ENCODE measurements around the gene ZAR1.

The ZAR1 gene

DNA sequence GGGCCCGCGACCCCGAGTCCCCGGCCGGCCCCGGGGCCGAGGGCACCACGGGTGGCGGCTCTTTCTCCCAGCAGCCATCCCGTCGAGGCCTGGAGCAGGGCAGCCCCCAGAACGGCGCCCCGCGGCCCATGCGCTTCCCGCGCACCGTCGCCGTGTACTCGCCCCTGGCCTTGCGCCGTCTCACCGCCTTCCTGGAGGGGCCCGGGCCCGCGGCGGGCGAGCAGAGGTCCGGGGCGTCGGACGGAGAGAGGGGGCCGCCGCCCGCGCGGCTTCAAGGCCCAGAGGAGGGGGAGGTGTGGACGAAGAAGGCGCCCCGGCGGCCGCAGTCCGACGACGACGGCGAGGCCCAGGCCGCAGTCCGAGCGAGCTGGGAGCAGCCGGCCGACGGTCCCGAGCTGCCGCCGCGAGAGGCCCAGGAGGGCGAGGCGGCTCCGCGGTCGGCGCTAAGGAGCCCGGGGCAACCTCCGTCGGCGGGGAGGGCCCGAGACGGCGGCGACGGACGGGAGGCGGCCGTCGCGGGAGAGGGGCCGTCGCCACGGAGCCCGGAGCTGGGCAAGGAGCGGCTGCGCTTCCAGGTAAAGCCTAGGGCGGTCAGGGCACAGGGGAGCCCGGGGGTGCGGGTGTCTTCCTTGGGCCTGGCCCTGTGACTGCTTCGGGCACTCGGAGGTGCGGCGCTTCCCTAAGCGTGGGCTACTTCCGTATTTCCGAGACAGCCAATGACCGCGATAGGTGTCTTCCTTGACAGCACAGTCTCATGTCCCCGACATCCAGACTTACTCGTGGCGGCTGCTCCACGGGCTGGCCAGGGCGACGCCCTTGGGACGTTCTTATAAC is 845 bp downstream of the ZAR1 start:
- no peak for DNase-seq (ENCODE audit: low read depth in 2 of 2)

- no peak for DNase-seq (ENCODE audit: low read depth in 2 of 2)
Observed at GRCh38 chr4:48491514-48492176, 1.6 kb downstream of the ZAR1 start.

DNA sequence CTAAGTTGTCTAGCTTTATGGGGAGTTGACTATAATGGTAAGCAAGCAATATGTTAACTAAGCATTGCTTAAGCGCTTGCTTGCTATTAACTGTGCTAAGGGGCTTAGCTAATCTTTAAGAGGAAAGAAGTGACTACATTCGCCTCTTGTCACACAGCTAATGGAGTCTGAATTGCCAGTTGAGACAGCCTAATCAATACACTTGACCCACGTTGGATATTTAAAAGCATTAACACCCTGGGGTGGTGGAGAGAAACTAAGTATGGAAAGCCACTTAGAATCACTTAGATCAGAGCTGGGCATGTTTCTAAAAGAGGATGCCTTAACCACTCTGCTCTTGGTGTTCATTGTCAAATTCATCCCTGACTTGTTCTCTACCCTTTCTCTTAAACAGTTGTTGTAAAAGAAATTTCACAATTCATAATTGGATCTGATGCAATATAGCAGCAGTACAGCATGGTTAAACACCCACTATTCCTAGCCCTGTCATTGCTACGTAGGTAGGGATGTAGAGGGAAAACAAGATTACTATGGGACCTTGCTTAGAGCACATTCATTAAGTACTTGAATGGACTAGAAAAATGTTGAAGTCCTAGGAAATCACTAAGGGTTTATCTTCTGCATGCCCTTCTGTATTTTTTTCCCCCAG is 3.5 kb downstream of the ZAR1 start:
- DNase-seq (ENCODE audit: low read depth in 2 of 2), result no peak

DNA sequence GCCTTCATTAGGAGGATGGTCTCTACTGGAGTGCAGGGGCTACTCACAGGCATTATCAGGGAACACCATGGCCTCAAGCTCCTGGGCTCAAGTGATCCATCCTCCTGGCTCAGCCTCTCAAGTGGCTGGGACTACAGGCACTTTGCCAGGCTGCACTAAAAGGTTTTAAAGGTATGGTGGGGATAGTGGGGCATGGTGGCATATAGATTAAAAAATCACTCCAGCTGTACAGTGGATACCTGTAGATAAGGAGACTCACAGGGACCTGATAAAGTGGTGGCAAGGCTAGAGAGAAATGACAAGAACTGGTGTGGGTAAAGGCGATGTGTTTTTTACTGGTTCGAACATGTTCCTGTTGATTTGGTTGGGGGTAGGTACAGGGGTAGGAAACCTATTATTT is 5.9 kb downstream of the ZAR1 start:
- DNase-seq (ENCODE audit: low read depth in 2 of 2), result no peak

- DNase-seq (ENCODE audit: low read depth in 2 of 2), result no peak
Observed at GRCh38 chr4:48498895-48499294, 8.8 kb downstream of the ZAR1 start.

- no peak for DNase-seq (ENCODE audit: low read depth in 2 of 2)
Observed at GRCh38 chr4:48499551-48500066, 9.6 kb downstream of the ZAR1 start.

DNA sequence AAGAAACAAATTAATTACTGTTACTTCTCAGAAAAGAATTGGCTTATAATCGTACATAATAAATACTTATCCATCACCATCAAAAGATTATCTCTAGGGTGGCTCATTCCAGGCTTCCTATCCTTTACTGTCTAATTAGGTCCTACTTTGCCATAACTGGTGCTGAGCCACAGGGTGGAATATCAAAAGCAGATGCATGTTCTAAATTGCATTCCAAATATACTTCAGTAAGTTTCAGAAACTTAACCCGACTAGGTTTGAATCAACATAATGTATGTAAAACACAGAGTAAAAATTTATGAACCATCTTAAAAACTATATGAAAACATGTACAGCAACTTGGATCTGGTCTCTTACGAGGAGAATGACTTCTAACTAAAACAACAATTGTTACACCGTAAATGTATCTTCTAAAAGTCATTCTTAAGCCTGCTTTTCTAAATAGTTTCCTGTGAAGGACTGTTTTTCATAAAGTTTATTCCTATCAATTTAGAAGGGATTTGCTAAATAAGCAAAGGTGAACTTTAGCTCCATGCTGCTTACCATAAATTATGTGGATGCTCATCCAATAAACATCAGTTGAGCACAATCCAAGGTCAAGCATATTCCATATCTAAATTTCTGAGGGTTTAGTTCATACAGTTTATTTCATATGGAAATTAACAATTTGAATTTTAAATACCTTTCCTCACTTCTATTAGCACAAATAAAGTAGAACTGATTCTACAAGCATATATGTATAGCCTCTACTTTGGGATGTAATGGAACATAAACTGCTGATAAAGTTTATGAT is 13.4 kb downstream of the ZAR1 start:
- no peak for DNase-seq (ENCODE audit: low read depth in 2 of 2)

DNA sequence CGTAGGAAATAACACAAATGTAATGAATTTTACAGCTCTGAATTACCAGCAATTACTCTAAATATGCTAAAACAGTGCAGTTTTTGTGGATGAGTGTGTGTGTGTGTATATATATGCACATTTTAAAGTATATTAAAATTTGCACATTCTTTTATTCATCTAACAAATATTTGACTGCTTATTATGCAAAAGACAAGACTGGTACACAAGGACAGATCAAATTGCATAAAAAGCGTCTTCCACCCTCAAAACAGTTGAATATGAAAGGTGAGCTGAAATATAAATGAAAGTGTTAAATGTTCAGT is 13.9 kb downstream of the ZAR1 start:
- no peak for DNase-seq (ENCODE audit: low read depth in 2 of 2)

DNA sequence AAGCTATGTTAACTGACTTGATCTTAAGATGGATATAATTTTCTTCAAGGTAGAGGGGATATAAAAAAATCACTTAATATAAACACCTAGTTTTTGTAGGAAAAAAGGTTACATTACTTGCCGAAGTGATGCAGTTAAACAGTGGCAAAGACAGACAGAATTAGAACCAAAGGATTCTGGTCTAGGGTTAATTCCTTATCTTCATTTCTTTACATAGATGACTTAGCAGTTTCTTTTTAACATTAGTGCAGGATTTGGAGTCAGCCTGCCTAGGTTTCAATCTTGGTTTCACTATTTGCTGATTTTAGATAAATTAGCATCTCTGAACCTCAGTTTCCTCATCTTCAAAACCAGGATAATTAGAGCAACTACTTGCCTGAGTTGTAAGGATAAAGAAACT is 14.3 kb downstream of the ZAR1 start:
- no peak for DNase-seq (ENCODE audit: low read depth in 2 of 2)

GRCh38 chr4:48506716-48507115 is 16.7 kb downstream of the ZAR1 start:
- no peak for DNase-seq (ENCODE audit: low read depth in 2 of 2)

DNA sequence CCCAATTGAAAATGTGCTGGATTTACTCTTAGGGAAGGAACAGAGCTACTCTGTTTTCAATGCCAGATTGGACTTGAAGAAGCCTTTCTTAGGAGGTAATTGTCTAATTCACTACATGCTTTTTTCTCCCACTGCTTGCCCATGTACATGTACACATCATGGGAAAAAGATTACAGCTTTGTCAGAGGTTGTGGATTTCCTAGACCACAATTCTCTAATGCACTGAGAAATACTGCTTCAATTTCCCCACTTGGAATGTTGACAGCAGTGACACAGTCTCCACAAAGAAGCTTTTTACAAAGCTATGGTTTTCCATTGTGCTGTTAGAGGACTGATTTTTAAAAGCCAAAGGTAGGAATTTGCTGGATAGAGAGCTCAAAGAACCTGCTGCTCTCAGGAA is 19.5 kb downstream of the ZAR1 start:
- no peak for DNase-seq (ENCODE audit: low read depth in 2 of 2)

DNA sequence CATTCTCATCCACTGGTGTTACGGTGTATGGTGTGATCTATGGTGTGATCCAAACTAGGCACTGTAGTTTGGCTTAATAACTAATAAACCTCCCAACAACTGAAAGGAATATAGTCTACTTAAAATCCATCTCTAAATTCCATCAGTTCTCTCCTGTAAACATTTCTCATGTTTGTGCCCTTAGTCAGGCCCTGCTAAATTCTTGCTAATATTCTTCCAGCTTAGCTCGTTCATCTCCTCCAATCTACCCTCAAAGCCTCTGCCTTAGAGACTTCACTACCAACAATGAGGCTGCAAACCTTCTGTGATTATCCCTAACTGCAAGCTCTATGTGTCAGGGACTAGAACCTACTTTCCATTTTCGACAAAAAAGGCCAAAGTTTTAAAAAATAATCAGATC is 28.1 kb downstream of the ZAR1 start:
- DNase-seq (ENCODE audit: low read depth in 2 of 2), result no peak

DNA sequence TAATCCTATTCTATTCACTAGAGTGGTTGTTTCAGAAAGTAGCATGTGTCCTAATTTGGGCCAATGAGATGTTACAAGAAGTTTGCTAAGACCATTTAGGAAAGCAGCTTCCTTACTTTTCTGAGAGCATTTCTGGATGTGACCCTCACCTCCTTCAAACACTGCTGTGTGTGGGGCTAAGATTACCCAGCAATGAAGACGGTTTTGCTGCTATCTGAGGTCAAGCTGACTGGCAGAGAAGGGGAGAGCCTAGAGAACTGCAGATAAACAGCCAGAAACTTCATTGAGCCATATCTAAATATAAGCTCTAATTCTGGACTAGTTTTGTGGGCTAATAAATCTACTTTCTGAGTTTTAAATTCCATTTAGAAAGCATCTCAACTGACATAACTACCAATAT is 36.4 kb downstream of the ZAR1 start:
- DNase-seq (ENCODE audit: low read depth in 2 of 2), result no peak

DNA sequence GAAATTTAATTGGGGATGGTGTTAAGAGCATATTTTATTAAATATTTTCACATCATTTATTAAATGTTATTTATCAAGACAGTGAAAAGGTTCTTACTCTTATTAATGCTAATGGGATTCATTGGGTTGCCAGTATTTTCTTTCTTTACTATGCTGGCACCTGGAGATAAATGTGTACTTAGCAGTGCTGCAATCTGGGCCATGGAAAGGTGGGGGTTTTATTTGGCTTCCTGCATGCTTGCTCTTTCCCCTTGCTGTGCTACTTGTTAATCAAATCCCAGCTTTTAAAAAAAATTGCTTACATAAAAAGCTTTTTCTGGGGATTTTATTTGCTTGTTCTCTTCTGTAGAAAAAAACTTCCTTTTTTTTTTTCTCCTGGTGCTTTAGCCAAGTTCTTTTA is 48.3 kb downstream of the ZAR1 start:
- no peak for DNase-seq (ENCODE audit: low read depth in 2 of 2)

DNA sequence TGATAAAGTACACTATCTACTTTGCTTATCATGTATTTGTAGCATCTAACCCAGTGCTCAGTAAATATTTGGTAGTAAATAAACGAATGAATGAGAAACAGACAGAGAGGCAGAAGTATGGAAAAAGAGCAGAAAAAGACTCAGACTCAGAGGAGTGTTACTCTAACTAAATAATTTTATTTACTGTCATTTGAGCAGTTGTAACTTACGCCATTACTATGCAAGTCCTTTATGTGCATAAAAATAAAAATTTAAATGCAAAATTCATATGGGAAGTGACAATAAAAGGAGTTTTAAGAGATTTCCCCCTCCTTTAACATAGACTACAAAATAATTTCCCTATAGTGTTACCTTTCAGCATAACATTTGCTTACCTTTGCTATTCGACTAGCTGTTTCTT is 49.5 kb downstream of the ZAR1 start:
- DNase-seq (ENCODE audit: low read depth in 2 of 2), result no peak

DNA sequence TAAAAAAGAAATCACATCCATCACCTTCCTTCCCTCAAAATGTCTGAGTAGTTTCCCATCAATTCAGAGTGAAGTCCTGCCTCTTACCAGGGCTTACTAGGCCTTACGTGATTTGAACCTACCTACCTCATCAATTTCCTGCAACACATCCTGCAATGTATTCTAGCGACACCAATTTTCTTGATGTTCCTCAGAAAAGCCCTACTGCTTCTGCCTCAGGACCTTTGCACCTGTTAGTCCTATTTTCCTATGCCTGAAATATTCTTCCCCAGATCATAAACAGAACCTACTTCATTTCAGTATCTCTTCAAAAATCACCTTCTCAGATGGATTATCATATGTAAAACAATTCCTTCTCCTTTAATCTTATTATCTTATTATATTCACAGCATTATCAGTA is 52.8 kb downstream of the ZAR1 start:
- DNase-seq (ENCODE audit: low read depth in 2 of 2), result no peak

DNA sequence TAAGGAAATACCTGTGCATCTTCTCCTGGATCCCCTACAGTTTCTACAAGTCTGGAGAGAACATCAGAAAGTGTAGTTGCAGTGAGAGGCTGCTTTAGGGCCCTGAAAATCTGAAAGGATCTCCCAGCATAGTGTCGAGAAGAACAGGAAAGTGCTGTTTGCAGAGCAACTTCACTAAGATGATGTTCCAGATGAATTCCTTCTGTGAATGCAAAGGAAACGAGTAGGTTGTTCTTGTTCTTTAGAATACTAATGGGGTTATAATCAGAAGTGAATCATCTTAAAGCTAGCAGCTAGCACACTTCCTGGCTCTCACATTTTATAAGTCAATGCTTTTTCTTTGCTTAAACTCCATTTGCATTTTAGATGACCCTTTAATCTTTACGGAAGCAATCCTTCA is 53.7 kb downstream of the ZAR1 start:
- DNase-seq (ENCODE audit: low read depth in 2 of 2), result no peak
